H9 (cell line): ENCODE data around the gene DOCK7. TPM values are rescaled to one million over a fixed set of nuclear protein-coding genes. Genes with fewer than 3 reads are reported as not detected.

ENCODE experiments used
- DNase-seq: peaks from one replicate; pipeline ENCODE4 v3.0.0-alpha.2; 2017
- H2AFZ ChIP-seq: one replicate; pipeline ENCODE4 v1.6.1; 2013; ENCODE audit warnings: mild to moderate bottlenecking, low read length, control low read depth, moderate library complexity
- H2AK5ac ChIP-seq: 2 replicates; pipeline ENCODE4 v1.6.1; 2013; ENCODE audit warnings: low read length, control low read depth, mixed read lengths; ENCODE audit not compliant: insufficient read length
- H2BK120ac ChIP-seq: one replicate; pipeline ENCODE4 v1.6.1; 2013; ENCODE audit warnings: low read depth, mild to moderate bottlenecking, low read length, control low read depth, inconsistent platforms; ENCODE audit not compliant: poor library complexity, severe bottlenecking
- H2BK12ac ChIP-seq: 2 replicates; pipeline ENCODE4 v1.6.1; 2013; ENCODE audit warnings: low read length, control low read depth, mixed read lengths, low read depth; ENCODE audit not compliant: insufficient read length
- H2BK15ac ChIP-seq: 2 replicates; pipeline ENCODE4 v1.6.1; 2013; ENCODE audit warnings: low read depth, low read length, control low read depth
- H2BK20ac ChIP-seq: one replicate; pipeline ENCODE4 v1.6.1; 2013; ENCODE audit warnings: low read depth, mild to moderate bottlenecking, low read length, control low read depth, inconsistent platforms; ENCODE audit not compliant: poor library complexity, severe bottlenecking
- H2BK5ac ChIP-seq: 2 replicates; pipeline ENCODE4 v1.6.1; 2013; ENCODE audit warnings: low read length, control low read depth, mixed read lengths; ENCODE audit not compliant: insufficient read length
- H3K14ac ChIP-seq: 2 replicates; pipeline ENCODE4 v1.6.1; 2013; ENCODE audit warnings: low read length, control low read depth; ENCODE audit not compliant: insufficient read depth
- H3K18ac ChIP-seq: 2 replicates; pipeline ENCODE4 v1.6.1; 2013; ENCODE audit warnings: low read depth, mild to moderate bottlenecking, mixed read lengths, low read length, control low read depth; ENCODE audit not compliant: insufficient read length
- H3K23ac ChIP-seq: 2 replicates; pipeline ENCODE4 v1.6.1; 2013; ENCODE audit warnings: low read length, control low read depth, mixed read lengths, low read depth; ENCODE audit not compliant: insufficient read length
- H3K23me2 ChIP-seq: 2 replicates; pipeline ENCODE4 v1.6.1; 2013; ENCODE audit warnings: low read depth, mild to moderate bottlenecking, mixed read lengths, low read length, control low read depth; ENCODE audit not compliant: insufficient read length, poor library complexity, severe bottlenecking
- H3K27ac ChIP-seq: 2 replicates; pipeline ENCODE4 v1.5.1; 2013; ENCODE audit warnings: low read length, control low read depth, mixed read lengths, low read depth; ENCODE audit not compliant: insufficient read length
- H3K27me3 ChIP-seq: 2 replicates; pipeline ENCODE4 v1.6.1; 2013; ENCODE audit warnings: low read length, control low read depth, inconsistent platforms; ENCODE audit not compliant: insufficient read depth
- H3K4ac ChIP-seq: 2 replicates; pipeline ENCODE4 v1.6.1; 2013; ENCODE audit warnings: low read depth, mild to moderate bottlenecking, control low read depth, inconsistent platforms, low read length, moderate library complexity
- H3K4me1 ChIP-seq: 2 replicates; pipeline ENCODE4 v1.6.1; 2013; ENCODE audit warnings: low read length, control low read depth, inconsistent platforms; ENCODE audit not compliant: insufficient read depth
- H3K4me2 ChIP-seq: 2 replicates; pipeline ENCODE4 v1.6.1; 2013; ENCODE audit warnings: low read length, control low read depth, mixed read lengths; ENCODE audit not compliant: insufficient read length, insufficient read depth
- H3K56ac ChIP-seq: 2 replicates; pipeline ENCODE4 v1.6.1; 2013; ENCODE audit warnings: low read depth, mild to moderate bottlenecking, mixed read lengths, low read length, control low read depth; ENCODE audit not compliant: insufficient read length
- H3K79me1 ChIP-seq: 2 replicates; pipeline ENCODE4 v1.6.1; 2013; ENCODE audit warnings: low read depth, mild to moderate bottlenecking, moderate library complexity, low read length, control low read depth, inconsistent platforms; ENCODE audit not compliant: insufficient read depth, poor library complexity, severe bottlenecking
- H3K79me2 ChIP-seq: 2 replicates; pipeline ENCODE4 v1.6.1; 2013; ENCODE audit warnings: low read length, control low read depth, inconsistent platforms; ENCODE audit not compliant: insufficient read depth
- H3K9ac ChIP-seq: 2 replicates; pipeline ENCODE4 v1.6.1; 2013; ENCODE audit warnings: low read length, control low read depth, mixed read lengths; ENCODE audit not compliant: insufficient read length; ENCODE audit errors: extremely low read depth
- H3K9me3 ChIP-seq: one replicate; pipeline ENCODE4 v1.6.1; 2013; ENCODE audit warnings: low read depth, low read length, inconsistent platforms; ENCODE audit not compliant: control insufficient read depth
- H3T11ph ChIP-seq: one replicate; pipeline ENCODE4 v1.6.1; 2013; ENCODE audit warnings: mild to moderate bottlenecking, low read length, control low read depth, inconsistent platforms
- H4K20me1 ChIP-seq: one replicate; pipeline ENCODE4 v1.6.1; 2013; ENCODE audit not compliant: control insufficient read depth, insufficient read length, insufficient read depth
- H4K5ac ChIP-seq: 2 replicates; pipeline ENCODE4 v1.6.1; 2013; ENCODE audit warnings: low read depth, mild to moderate bottlenecking, mixed read lengths, low read length, control low read depth; ENCODE audit not compliant: insufficient read length
- H4K8ac ChIP-seq: replicated peaks from 2 replicates; pipeline ENCODE4 v1.6.1; 2013; ENCODE audit warnings: low read length, control low read depth, mixed read lengths, low read depth; ENCODE audit not compliant: insufficient read length
- H4K91ac ChIP-seq: 2 replicates; pipeline ENCODE4 v1.6.1; 2013; ENCODE audit warnings: low read depth, mild to moderate bottlenecking, moderate library complexity, mixed read lengths, low read length, control low read depth; ENCODE audit not compliant: insufficient read length
- H3K27ac Mint-ChIP-seq, 3 experiments: 2 replicates in 2 of 3; 3 replicates in 1 of 3; pipeline ENCODE4 v1.8.0; 2020 to 2021; ENCODE audit warnings: mixed read lengths in 3 of 3, mild to moderate bottlenecking in 1 of 3, moderate library complexity in 1 of 3
- H3K27me3 Mint-ChIP-seq: 2 replicates; pipeline ENCODE4 v1.8.0; 2021; ENCODE audit warnings: low read depth, mild to moderate bottlenecking, moderate library complexity, mixed read lengths
- H3K36me3 Mint-ChIP-seq, 3 experiments: 2 replicates in 2 of 3; 3 replicates in 1 of 3; pipeline ENCODE4 v1.8.0; 2020 to 2021; ENCODE audit warnings: low read depth in 3 of 3, mixed read lengths in 3 of 3; ENCODE audit not compliant: insufficient read depth in 1 of 3
- H3K4me1 Mint-ChIP-seq, 2 experiments: 2 replicates each; pipeline ENCODE4 v1.8.0; 2020; ENCODE audit warnings: mixed read lengths in 2 of 2
- H3K4me3 Mint-ChIP-seq, 2 experiments: 2 replicates in 1 of 2; 3 replicates in 1 of 2; pipeline ENCODE4 v1.8.0; 2020 to 2021; ENCODE audit warnings: mild to moderate bottlenecking in 2 of 2, mixed read lengths in 2 of 2, moderate library complexity in 1 of 2
- H3K9me3 Mint-ChIP-seq, 2 experiments: 2 replicates in 1 of 2; 3 replicates in 1 of 2; pipeline ENCODE4 v1.8.0; 2020; ENCODE audit warnings: mild to moderate bottlenecking in 2 of 2, mixed read lengths in 2 of 2, moderate library complexity in 1 of 2
- CTCF ChIP-seq: fragments of 200-600 bp; sonication (generic); conservative IDR thresholded peaks from 3 replicates; pipeline ENCODE4 v1.8.0; 2021; ENCODE audit warnings: antibody characterized with exemption, mild to moderate bottlenecking
- WGBS: extraction: QIAGEN DNeasy Blood & Tissue Kit; methylation state at CpG from one replicate; pipeline ENCODE4 v1.1.7; 2013; ENCODE audit warnings: missing lambda C conversion rate, low lambda C conversion rate, mixed read lengths; ENCODE audit not compliant: insufficient read length; ENCODE audit errors: extremely low coverage; 5-methylcytosine and 5-hydroxymethylcytosine counted together
- total RNA-seq: library from RNA; stranded (reverse); gene quantifications from 2 replicates; pipeline ENCODE4 v1.2.1, GENCODE V29; 2021

Gene DOCK7
- total RNA-seq, 1 experiment from 2014 or later = 36.8 TPM

GRCh38 chr1:62686822-62687221 lies 1.4 kb downstream of the DOCK7 start:
- H3K9me3 ChIP-seq = no peaks in the 10 kb centered on the region
- no peak overlapping the region for H4K91ac ChIP-seq
- H3K27ac Mint-ChIP-seq = no peak overlapping the region
- H3K4me1 ChIP-seq = peaks cover 14% of the 10 kb centered on the region; the same call in 1 of the 2 replicates
- H4K8ac ChIP-seq = no peak overlapping the region
- peaks cover 13% of the 10 kb centered on the region for H3K79me1 ChIP-seq
- H4K20me1 ChIP-seq = no peaks in the 10 kb centered on the region
- H4K5ac ChIP-seq = no peak overlapping the region
- H3K4ac ChIP-seq = no peak overlapping the region
- no peak overlapping the region for H3K9ac ChIP-seq
- WGBS = no CpG with 5 or more reads among the region's 7 CpGs
- no peak for DNase-seq
- H2BK120ac ChIP-seq = no peak overlapping the region
- no peak overlapping the region for H2BK5ac ChIP-seq
- no peaks in the 10 kb centered on the region for H3K27me3 Mint-ChIP-seq
- no peak overlapping the region for H2BK20ac ChIP-seq
- H3T11ph ChIP-seq = no peak overlapping the region
- H3K23me2 ChIP-seq = peaks cover 8% of the 10 kb centered on the region
- no peak overlapping the region for H3K23ac ChIP-seq
- H3K4me2 ChIP-seq = peak overlapping the region; percentile 96
- peaks cover 0 to 3% of the 10 kb centered on the region in 2 experiments; a peak in 2 of 5 replicates for H3K9me3 Mint-ChIP-seq
- peaks cover 0 to 6% (median 4%) of the 10 kb centered on the region in 3 experiments; a peak in 3 of 7 replicates for H3K36me3 Mint-ChIP-seq
- H2BK15ac ChIP-seq = no peak overlapping the region
- H3K4me1 Mint-ChIP-seq = peaks cover 34 to 35% of the 10 kb centered on the region in 2 experiments
- H3K4me3 Mint-ChIP-seq = peak overlapping the region; percentile 92 to 95
- no peak overlapping the region for H2AFZ ChIP-seq
- no peak overlapping the region for H3K27ac ChIP-seq
- no peak for TF ChIP-seq CTCF
- no peaks in the 10 kb centered on the region for H3K27me3 ChIP-seq
- H2BK12ac ChIP-seq = no peak overlapping the region
- no peak overlapping the region for H3K56ac ChIP-seq
- peaks cover 4% of the 10 kb centered on the region for H3K79me2 ChIP-seq
- H3K18ac ChIP-seq = no peak overlapping the region
- no peak overlapping the region for H3K14ac ChIP-seq
- H2AK5ac ChIP-seq = no peak overlapping the region
